BLaER1 treated with 17β-estradiol and CSF1 and Interleukin-3, amounts not matched to agents 10 nM and 100 nM (cell line): ENCODE data around the gene KIRREL3.

Source experiments
- H3K27ac ChIP-seq, 11 experiments: shearing (Covaris generic); formaldehyde crosslinking; 2 replicates each; pipeline ENCODE4 v1.8.1; 2022
- H3K27me3 ChIP-seq, 11 experiments: shearing (Covaris generic); formaldehyde crosslinking; 2 replicates each; pipeline ENCODE4 v1.8.1; 2022
- H3K36me3 ChIP-seq, 11 experiments: shearing (Covaris generic); formaldehyde crosslinking; 2 replicates each; pipeline ENCODE4 v1.8.1; 2022
- H3K4me1 ChIP-seq, 10 experiments: shearing (Covaris generic); formaldehyde crosslinking; 2 replicates each; pipeline ENCODE4 v1.8.1; 2022
- H3K4me2 ChIP-seq, 11 experiments: shearing (Covaris generic); formaldehyde crosslinking; 2 replicates each; pipeline ENCODE4 v1.8.1; 2022
- H3K4me3 ChIP-seq, 10 experiments: shearing (Covaris generic); formaldehyde crosslinking; 2 replicates each; pipeline ENCODE4 v1.8.1; 2022
- H3K9ac ChIP-seq, 11 experiments: shearing (Covaris generic); formaldehyde crosslinking; 2 replicates each; pipeline ENCODE4 v1.8.1; 2022
- H3K9me3 ChIP-seq, 11 experiments: shearing (Covaris generic); formaldehyde crosslinking; replicated peaks in 1 of 11; 2 replicates each; pipeline ENCODE4 v1.8.1; 2022
- H4K20me1 ChIP-seq, 11 experiments: shearing (Covaris generic); formaldehyde crosslinking; 2 replicates each; pipeline ENCODE4 v1.8.1; 2022
- Cebpa-rat ChIP-seq, 11 experiments: shearing (Covaris generic); IDR thresholded peaks; 2 replicates each; pipeline ENCODE4 v1.8.1; 2022

KIRREL3 gene

GRCh38 chr11:126660761-126661425, 339.7 kb downstream of the KIRREL3 start:
- Histone ChIP-seq H3K9ac (no peak overlapping the region), H3K4me1 (peaks cover 0 to 6% (median 0%) of the 10 kb centered on the region in 10 experiments; a peak in 2 of 20 replicates), H3K27ac (no peak overlapping the region), H4K20me1 (no peaks in the 10 kb centered on the region), H3K27me3 (no peaks in the 10 kb centered on the region), H3K9me3 (no peaks in the 10 kb centered on the region), H3K36me3 (no peaks in the 10 kb centered on the region), H3K4me3 (no peak overlapping the region), H3K4me2 (no peak overlapping the region)
- no peak for TF ChIP-seq Cebpa-rat (IDR thresholded peaks at IDR 0.05)

DNA sequence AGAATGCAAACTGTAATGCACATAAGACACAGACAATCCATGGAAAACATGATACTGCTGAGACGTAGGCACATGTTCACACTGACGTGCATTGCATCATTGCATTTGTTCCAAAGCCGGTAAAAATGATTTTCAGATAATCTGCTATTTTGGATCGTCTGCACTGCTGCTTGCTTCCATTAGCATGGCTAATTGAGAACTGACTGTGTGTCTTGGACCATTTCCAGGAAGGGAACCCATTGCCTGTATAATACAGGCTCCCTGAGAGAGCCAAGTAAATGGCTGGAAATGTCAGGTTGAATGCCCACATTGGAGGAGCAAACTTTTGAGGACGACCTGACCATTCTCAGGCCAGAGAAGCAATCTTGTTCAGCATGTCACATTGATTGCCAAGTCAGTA, 340.2 kb downstream of the KIRREL3 start:
- H3K36me3 ChIP-seq, result no peaks in the 10 kb centered on the region
- H3K4me1 ChIP-seq, result peaks cover 4 to 10% (median 4%) of the 10 kb centered on the region in 10 experiments; a peak in 18 of 20 replicates
- H4K20me1 ChIP-seq, result no peaks in the 10 kb centered on the region
- no peak overlapping the region; a peak in 1 of 22 replicates for H3K4me2 ChIP-seq
- no peaks in the 10 kb centered on the region for H3K9me3 ChIP-seq
- no peak overlapping the region for H3K27ac ChIP-seq
- H3K27me3 ChIP-seq, result no peaks in the 10 kb centered on the region
- H3K4me3 ChIP-seq, result no peak overlapping the region
- TF ChIP-seq Cebpa-rat (IDR thresholded peaks at IDR 0.05), result no peak
- no peak overlapping the region for H3K9ac ChIP-seq

GRCh38 chr11:126658306-126659056, 342.1 kb downstream of the KIRREL3 start:
- H3K9ac ChIP-seq, result no peak overlapping the region
- H4K20me1 ChIP-seq, result no peaks in the 10 kb centered on the region
- no peaks in the 10 kb centered on the region for H3K27me3 ChIP-seq
- no peaks in the 10 kb centered on the region for H3K36me3 ChIP-seq
- no peak overlapping the region for H3K4me3 ChIP-seq
- H3K4me2 ChIP-seq, result no peak overlapping the region
- no peak for TF ChIP-seq Cebpa-rat (IDR thresholded peaks at IDR 0.05)
- no peaks in the 10 kb centered on the region for H3K9me3 ChIP-seq
- peaks cover 9 to 29% (median 23%) of the 10 kb centered on the region in 10 experiments; a peak in 18 of 20 replicates for H3K4me1 ChIP-seq
- H3K27ac ChIP-seq, result no peak overlapping the region

DNA sequence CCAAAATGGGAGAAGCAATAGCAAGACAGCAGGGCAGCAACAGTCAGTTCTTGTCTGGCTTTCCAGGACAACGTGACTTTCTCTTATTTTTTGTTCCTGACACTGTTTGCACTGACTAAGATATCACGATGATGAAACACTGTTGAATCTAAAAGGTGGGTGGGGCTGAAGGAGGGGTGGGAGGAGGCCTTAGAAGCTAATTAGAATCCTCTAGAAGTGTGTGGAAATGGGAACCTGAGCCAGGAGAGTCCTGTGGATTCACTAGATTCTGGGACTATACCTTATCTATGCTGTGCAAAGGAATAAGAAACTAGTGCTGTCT, 344.8 kb downstream of the KIRREL3 start:
- Histone ChIP-seq H3K4me2 (peak overlapping the region; percentile 18 to 79 (median 61); a peak in 21 of 22 replicates), H3K9ac (no peak overlapping the region), H4K20me1 (no peaks in the 10 kb centered on the region), H3K4me3 (no peak overlapping the region), H3K9me3 (peaks cover 0 to 5% (median 0%) of the 10 kb centered on the region in 11 experiments; a peak in 1 of 22 replicates), H3K36me3 (no peaks in the 10 kb centered on the region), H3K27me3 (no peaks in the 10 kb centered on the region), H3K4me1 (peaks cover 9 to 34% (median 26%) of the 10 kb centered on the region in 10 experiments; a peak in 18 of 20 replicates), H3K27ac (no peak overlapping the region)
- no peak for TF ChIP-seq Cebpa-rat (IDR thresholded peaks at IDR 0.05)

GRCh38 chr11:126654886-126655806, 345.4 kb downstream of the KIRREL3 start:
- Histone ChIP-seq H3K9ac (no peak overlapping the region), H3K27me3 (no peaks in the 10 kb centered on the region), H3K4me2 (peak overlapping the region; percentile 18 to 79 (median 61); a peak in 21 of 22 replicates)

DNA sequence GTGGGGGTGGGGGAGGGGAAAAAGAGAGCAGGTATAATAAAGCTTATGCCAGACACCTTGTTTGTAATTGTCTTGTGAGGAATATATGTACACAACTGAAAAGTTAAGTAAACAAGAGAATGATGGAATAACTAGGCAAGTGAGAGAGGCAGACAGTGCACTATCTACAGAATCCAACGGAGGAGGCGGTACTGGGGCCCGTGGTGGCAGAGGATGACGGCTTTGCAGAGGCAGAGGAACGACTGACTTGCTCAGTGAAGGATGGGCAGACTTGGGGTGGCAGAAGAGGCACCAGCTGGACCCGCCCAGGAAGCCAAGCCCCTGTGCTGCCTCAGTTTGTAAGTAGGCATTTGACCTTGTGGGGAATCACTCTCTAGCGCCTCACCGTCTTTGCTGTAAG, 347.5 kb downstream of the KIRREL3 start:
- no peak overlapping the region for H3K4me3 ChIP-seq
- H3K9ac ChIP-seq, result no peak overlapping the region
- H3K27ac ChIP-seq, result no peak overlapping the region
- peaks cover 0 to 10% (median 0%) of the 10 kb centered on the region in 11 experiments; a peak in 1 of 22 replicates for H3K9me3 ChIP-seq
- peak overlapping the region in 6 of 11 experiments; percentile 38 to 79 (median 68); a peak in 8 of 22 replicates for H3K4me2 ChIP-seq
- no peaks in the 10 kb centered on the region for H4K20me1 ChIP-seq
- H3K27me3 ChIP-seq, result no peaks in the 10 kb centered on the region
- no peaks in the 10 kb centered on the region for H3K36me3 ChIP-seq
- peaks cover 9 to 30% (median 26%) of the 10 kb centered on the region in 10 experiments; a peak in 18 of 20 replicates for H3K4me1 ChIP-seq
- TF ChIP-seq Cebpa-rat (IDR thresholded peaks at IDR 0.05), result no peak

More at GRCh38 chr11:126654886-126655806, 345.4 kb downstream of the KIRREL3 start:
- H3K4me3 ChIP-seq, result no peak overlapping the region
- no peaks in the 10 kb centered on the region for H4K20me1 ChIP-seq
- H3K9me3 ChIP-seq, result peaks cover 0 to 5% (median 0%) of the 10 kb centered on the region in 11 experiments; a peak in 1 of 22 replicates
- no peak for TF ChIP-seq Cebpa-rat (IDR thresholded peaks at IDR 0.05)
- H3K4me1 ChIP-seq, result peaks cover 9 to 33% (median 26%) of the 10 kb centered on the region in 10 experiments; a peak in 18 of 20 replicates
- no peaks in the 10 kb centered on the region for H3K36me3 ChIP-seq
- H3K27ac ChIP-seq, result no peak overlapping the region

GRCh38 chr11:126647735-126648134, 352.8 kb downstream of the KIRREL3 start:
- no peaks in the 10 kb centered on the region for H4K20me1 ChIP-seq
- peaks cover 0 to 10% (median 0%) of the 10 kb centered on the region in 11 experiments; a peak in 1 of 22 replicates for H3K9me3 ChIP-seq
- H3K36me3 ChIP-seq, result no peaks in the 10 kb centered on the region
- TF ChIP-seq Cebpa-rat (IDR thresholded peaks at IDR 0.05), result no peak
- H3K9ac ChIP-seq, result no peak overlapping the region
- no peak overlapping the region for H3K4me2 ChIP-seq
- peaks cover 0 to 7% (median 0%) of the 10 kb centered on the region in 10 experiments; a peak in 1 of 20 replicates for H3K4me1 ChIP-seq
- H3K27ac ChIP-seq, result no peak overlapping the region
- no peaks in the 10 kb centered on the region for H3K27me3 ChIP-seq
- no peak overlapping the region for H3K4me3 ChIP-seq

DNA sequence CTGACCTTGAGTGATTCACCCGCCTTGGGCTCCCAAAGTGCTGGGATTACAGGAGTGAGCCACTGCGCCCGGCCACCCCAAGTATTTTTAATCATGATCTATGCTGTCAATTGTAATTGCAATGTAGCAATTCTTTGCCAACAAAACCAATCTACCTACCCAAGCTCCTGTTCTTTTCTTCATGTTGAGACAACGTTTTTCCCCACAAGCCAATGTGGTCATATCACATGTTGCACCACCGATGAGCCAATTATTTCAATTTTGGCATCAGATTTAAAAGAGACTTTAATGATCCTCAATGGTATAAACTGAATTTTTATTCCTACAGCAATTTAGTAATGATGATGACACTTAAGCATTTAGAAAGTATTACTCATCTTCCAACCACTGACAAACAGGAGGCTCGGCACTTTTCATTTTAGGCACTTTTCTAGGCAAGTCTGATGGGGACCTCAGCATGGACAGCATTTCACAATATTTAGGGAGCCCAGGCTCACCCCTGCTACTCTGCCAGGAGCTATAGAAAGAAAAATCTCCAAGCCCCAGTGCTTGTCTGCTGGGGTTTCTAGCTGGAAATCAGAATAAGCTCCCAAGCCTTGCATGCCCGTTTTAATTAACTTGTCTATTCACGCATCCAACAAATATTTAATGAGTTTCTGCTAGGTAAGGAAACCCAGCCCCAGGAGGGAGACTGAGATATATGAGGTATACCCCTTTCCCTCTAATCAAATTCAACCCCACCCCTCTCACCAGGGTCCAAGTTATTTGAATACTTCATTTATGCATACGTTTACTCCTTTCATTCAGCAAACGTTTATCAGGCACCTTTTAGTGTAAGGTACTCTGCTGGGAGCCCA, 353.6 kb downstream of the KIRREL3 start:
- TF ChIP-seq Cebpa-rat (IDR thresholded peaks at IDR 0.05), result no peak
- H3K9me3 ChIP-seq, result peaks cover 0 to 10% (median 0%) of the 10 kb centered on the region in 11 experiments; a peak in 1 of 22 replicates
- H3K27me3 ChIP-seq, result no peaks in the 10 kb centered on the region
- H3K4me3 ChIP-seq, result no peak overlapping the region
- H3K4me1 ChIP-seq, result peaks cover 0 to 7% (median 0%) of the 10 kb centered on the region in 10 experiments; a peak in 1 of 20 replicates
- no peak overlapping the region for H3K9ac ChIP-seq
- H3K36me3 ChIP-seq, result no peaks in the 10 kb centered on the region
- no peaks in the 10 kb centered on the region for H4K20me1 ChIP-seq
- no peak overlapping the region for H3K27ac ChIP-seq
- no peak overlapping the region for H3K4me2 ChIP-seq
